GM19452 (cell line): ENCODE results near the gene SUPT4H1.

Experiments
- ATAC-seq: cut with Tn5 transposase; IDR thresholded peaks from one replicate; pipeline ENCODE4 v1.9.1; 2021; ENCODE audit not compliant: unreplicated experiment

The SUPT4H1 gene

GRCh38 chr17:58320163-58320558 lies 31.8 kb downstream of the SUPT4H1 start:
- no peak for ATAC-seq

- no peak for ATAC-seq
These were observed 32.5 kb downstream of the SUPT4H1 start for GRCh38 chr17:58319173-58320162.

- no peak for ATAC-seq
These were observed 33.3 kb downstream of the SUPT4H1 start for GRCh38 chr17:58318627-58319172.

- no peak for ATAC-seq
These were observed 33.9 kb downstream of the SUPT4H1 start for GRCh38 chr17:58318065-58318481.

GRCh38 chr17:58317421-58318064 lies 34.5 kb downstream of the SUPT4H1 start:
- ATAC-seq: peak; percentile 76

- no peak for ATAC-seq
These were observed 35.6 kb downstream of the SUPT4H1 start for GRCh38 chr17:58316260-58316960.

- ATAC-seq: no peak
These were observed 36.3 kb downstream of the SUPT4H1 start for GRCh38 chr17:58315750-58316149.

GRCh38 chr17:58315281-58315711 lies 36.7 kb downstream of the SUPT4H1 start:
- no peak for ATAC-seq

GRCh38 chr17:58314706-58315015 lies 37.3 kb downstream of the SUPT4H1 start:
- no peak for ATAC-seq

GRCh38 chr17:58313815-58314705 lies 37.9 kb downstream of the SUPT4H1 start:
- ATAC-seq: no peak

- no peak for ATAC-seq
These were observed 39.2 kb downstream of the SUPT4H1 start for GRCh38 chr17:58312829-58313228.

- ATAC-seq: no peak
These were observed 39.9 kb downstream of the SUPT4H1 start for GRCh38 chr17:58312021-58312630.

GRCh38 chr17:58311429-58311894 lies 40.5 kb downstream of the SUPT4H1 start:
- ATAC-seq: no peak

- no peak for ATAC-seq
These were observed 41.2 kb downstream of the SUPT4H1 start for GRCh38 chr17:58310511-58311428.

- ATAC-seq: no peak
These were observed 42.1 kb downstream of the SUPT4H1 start for GRCh38 chr17:58309918-58310259.

- no peak for ATAC-seq
These were observed 42.8 kb downstream of the SUPT4H1 start for GRCh38 chr17:58308985-58309917.

GRCh38 chr17:58308173-58308984 lies 43.6 kb downstream of the SUPT4H1 start:
- no peak for ATAC-seq
